ENCODE measurements around the gene ACSF3.

ACSF3 gene

DNA sequence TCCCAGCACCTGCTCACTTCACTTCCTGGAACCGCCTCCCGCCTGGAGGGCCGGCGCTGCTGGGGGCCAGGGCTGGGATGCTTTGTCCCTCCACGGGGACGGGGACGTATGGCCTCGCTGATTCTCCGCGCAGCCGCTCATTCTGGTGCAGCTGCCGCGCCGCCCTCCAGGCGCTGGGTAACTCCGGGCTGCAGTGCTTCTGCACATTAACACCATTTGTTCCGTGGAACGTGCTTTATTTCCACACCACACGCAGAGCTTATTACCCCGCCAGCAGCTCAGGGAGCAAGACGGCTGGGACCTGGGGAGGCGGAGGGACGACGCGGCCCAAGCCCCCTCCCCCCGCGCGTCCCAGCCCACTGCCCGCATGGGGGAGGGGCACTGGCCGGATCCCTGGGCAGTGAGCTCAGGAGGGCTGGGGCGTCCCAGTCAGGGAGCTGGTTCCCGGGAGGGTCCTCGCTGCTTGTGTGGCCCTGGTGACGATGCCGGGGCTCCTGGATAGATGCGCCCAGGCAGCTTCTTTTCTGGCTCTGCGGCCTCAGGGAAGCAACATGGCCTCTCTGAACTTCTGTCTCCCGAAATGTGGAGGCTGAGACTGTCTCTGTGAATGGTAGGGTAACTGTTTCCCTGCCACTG is 45.4 kb upstream of the ACSF3 start:
- H3K4me3 ChIP-seq (ENCODE audit: low read depth, low read length): no peak overlapping the region
- no peak for DNase-seq (ENCODE audit: low read depth)
- TF ChIP-seq, protein P1, sequence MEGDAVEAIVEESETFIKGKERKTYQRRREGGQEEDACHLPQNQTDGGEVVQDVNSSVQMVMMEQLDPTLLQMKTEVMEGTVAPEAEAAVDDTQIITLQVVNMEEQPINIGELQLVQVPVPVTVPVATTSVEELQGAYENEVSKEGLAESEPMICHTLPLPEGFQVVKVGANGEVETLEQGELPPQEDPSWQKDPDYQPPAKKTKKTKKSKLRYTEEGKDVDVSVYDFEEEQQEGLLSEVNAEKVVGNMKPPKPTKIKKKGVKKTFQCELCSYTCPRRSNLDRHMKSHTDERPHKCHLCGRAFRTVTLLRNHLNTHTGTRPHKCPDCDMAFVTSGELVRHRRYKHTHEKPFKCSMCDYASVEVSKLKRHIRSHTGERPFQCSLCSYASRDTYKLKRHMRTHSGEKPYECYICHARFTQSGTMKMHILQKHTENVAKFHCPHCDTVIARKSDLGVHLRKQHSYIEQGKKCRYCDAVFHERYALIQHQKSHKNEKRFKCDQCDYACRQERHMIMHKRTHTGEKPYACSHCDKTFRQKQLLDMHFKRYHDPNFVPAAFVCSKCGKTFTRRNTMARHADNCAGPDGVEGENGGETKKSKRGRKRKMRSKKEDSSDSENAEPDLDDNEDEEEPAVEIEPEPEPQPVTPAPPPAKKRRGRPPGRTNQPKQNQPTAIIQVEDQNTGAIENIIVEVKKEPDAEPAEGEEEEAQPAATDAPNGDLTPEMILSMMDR (IDR thresholded peaks at IDR 0.05; ENCODE audit: insufficient read depth, low read depth, low read length, missing control alignments): no peak

DNA sequence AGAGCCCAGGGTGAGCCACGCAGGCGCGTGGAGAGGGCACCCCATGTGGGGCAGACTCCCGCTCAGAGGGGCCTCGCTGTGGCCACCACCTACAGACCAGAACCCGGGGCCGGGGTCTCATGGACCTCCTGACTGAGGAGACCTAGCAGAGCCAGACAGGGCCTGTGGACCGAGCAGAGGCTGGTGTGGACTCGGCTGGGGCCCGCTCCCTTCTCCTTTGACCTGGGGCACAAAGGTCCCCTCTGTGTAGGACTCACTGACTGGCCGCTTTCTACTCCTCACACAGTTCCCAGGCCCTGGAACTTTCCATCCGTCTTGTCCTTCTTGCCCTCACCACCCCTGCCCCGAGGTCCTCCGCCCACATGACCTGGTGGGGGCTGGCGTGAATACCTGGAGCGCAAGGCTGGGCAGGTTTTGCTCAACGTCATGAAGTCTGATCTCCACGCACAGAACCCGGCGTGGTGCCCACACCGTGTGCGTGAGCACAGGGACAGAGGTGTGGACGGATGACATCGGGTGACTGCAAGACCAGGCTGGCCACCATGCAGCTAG is 44.7 kb upstream of the ACSF3 start:
- H3K4me3 ChIP-seq (ENCODE audit: low read depth, low read length): no peak overlapping the region
- DNase-seq (ENCODE audit: low read depth): no peak
- TF ChIP-seq, protein P1 (IDR thresholded peaks at IDR 0.05; ENCODE audit: insufficient read depth, low read depth, low read length, missing control alignments): no peak

DNA sequence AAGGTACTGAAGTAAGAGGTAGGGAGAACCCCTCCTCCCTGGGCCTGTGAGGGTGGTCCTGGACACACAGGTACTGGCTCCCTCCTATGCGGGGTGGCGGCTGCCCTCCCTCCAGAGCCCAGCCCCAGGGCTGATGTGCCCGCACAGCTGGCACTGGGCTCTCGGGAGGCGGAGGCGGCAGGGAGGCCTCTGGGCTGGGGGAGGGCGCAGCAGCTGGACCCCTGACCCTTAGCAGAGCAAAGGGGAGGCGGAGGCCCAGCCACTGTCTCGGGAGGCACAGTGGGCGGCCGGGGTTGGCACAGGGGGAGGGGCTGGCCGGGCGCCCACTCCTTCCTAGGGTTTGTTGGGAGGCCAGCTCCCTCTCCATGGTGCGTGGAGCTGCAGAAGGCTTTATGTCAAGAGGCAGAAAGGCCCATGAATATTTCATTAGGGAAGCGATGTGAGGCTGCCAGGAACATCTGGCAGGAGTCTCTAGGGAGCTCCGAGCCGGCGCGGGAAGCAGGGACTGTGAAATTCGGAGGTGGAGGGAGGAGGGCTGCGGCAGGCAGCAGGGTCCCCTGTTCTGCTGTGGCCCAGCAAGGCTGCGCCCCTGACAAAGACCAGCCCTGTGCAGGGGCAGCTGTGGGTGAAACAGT is 44.1 kb upstream of the ACSF3 start:
- TF ChIP-seq, protein P1 (IDR thresholded peaks at IDR 0.05; ENCODE audit: insufficient read depth, low read depth, low read length, missing control alignments): no peak
- no peak overlapping the region for H3K4me3 ChIP-seq (ENCODE audit: low read depth, low read length)
- no peak for DNase-seq (ENCODE audit: low read depth)

DNA sequence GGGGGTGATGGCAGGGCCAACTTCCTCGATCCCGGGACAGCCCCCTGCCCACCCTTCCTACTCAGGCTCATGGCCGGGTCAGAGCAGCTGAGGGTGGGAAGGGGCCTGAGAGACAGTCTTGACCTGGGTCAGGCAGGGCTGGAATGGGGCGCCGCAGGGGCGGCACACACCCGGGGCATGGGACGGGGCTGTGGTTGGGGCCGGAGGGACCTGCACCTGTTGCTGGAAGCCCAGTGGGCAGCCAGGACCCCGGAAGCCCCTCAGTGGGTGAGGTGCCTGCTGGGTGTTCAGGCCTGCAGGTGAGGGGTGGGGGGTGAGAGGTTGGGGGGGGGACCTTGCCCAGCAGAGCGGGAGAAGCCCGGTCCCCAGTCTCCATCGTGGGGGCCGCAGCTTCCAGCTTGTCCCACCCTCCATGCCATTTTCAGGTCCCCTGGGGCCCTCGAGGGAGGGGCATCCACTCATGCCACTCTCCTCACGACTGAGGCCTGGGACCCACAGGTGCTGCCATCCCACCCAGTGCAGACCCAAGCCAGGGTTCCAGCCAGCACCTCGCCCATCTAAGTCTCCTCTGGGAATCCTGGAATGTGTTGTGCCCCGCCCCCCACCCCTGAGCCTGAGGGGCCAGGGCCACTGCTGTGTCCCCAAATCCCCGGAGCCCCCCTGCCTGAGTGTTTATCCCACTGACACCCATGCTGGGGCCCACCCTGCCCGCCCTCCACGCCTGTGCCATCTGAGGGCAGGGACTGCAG is 43.4 kb upstream of the ACSF3 start:
- DNase-seq (ENCODE audit: low read depth): no peak
- TF ChIP-seq, protein P1 (IDR thresholded peaks at IDR 0.05; ENCODE audit: insufficient read depth, low read depth, low read length, missing control alignments): no peak
- H3K4me3 ChIP-seq (ENCODE audit: low read depth, low read length): no peak overlapping the region

DNA sequence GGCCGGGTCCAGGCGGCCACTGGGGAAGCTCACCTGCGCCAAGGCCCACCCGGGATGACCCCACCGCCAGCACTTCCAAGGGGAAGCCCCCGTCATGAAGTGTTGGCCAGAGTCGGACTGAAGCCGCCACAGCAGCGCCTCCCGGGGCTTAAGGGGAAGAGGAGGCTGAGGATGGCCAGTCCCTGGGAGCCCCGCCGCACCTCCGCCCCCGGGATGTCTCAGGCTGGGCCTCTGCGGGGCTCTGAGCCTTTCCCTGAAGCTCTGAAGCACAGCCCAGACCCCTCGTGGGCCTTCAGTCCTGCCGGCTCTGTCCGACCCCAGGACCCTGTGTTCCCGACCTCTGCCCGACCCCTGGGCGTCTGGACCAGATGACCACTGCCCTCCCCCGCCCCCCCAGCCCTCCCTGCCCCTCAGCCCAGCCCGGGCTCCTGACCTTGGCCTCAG is 42.8 kb upstream of the ACSF3 start:
- no peak overlapping the region for H3K4me3 ChIP-seq (ENCODE audit: low read depth, low read length)
- TF ChIP-seq, protein P1 (IDR thresholded peaks at IDR 0.05; ENCODE audit: insufficient read depth, low read depth, low read length, missing control alignments): no peak
- DNase-seq (ENCODE audit: low read depth): no peak

DNA sequence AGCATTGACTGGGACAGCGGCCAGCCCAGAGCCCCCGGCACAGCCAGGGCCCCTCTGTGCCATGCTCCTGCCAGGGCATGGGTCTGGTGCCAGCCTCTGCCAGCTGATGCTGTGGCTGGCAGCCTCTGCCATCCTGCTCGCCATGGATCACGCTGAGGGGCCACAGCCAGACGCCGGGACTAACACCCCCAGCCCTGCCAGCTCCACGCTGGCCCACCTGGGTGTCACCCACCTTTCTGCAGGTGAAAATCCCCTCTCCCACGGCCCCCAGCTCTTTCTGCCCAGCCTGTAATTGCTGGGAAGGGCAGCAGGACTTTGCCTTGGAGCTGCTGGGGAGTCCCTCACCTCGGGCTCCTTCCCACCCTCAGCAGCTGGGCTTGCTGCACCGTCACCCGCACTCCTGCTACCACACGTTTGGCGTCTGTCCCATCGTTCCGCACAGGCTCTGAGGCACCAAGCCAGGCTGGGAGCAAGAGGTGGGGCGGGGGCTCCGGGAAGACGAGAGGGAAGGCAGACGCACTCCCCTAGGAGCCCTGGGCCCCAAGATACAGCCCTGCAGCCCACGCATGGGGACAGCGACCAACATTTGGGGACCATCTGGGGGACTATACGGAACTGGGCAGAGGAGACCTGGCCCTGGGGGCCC is 42.0 kb upstream of the ACSF3 start:
- DNase-seq (ENCODE audit: low read depth): no peak
- no peak overlapping the region for H3K4me3 ChIP-seq (ENCODE audit: low read depth, low read length)
- TF ChIP-seq, protein P1 (IDR thresholded peaks at IDR 0.05; ENCODE audit: insufficient read depth, low read depth, low read length, missing control alignments): no peak

Data from GM12865 (cell line).